HEK293T (cell line): ENCODE data around the gene ANKRD44.

Experiments used
- ARNT ChIP-seq: fragments of 450-650 bp; IDR thresholded peaks from 2 replicates; pipeline ENCODE4 v1.6.1; 2017; ENCODE audit warnings: mild to moderate bottlenecking
- CTBP1 ChIP-seq: fragments of 450-650 bp; IDR thresholded peaks from 2 replicates; pipeline ENCODE4 v1.6.1; 2016; ENCODE audit warnings: borderline replicate concordance
- FOXM1 ChIP-seq: fragments of 450-650 bp; IDR thresholded peaks from 2 replicates; pipeline ENCODE4 v1.6.1; 2017; ENCODE audit warnings: mild to moderate bottlenecking, borderline replicate concordance
- NFRKB ChIP-seq: fragments of 450-650 bp; IDR thresholded peaks from 2 replicates; pipeline ENCODE4 v1.6.1; 2016; ENCODE audit warnings: mild to moderate bottlenecking, moderate library complexity
- SUZ12 ChIP-seq: fragments of 450-650 bp; IDR thresholded peaks from 2 replicates; pipeline ENCODE4 v1.6.1; 2016; ENCODE audit warnings: mild to moderate bottlenecking
- TARDBP ChIP-seq: fragments of 450-650 bp; IDR thresholded peaks from 2 replicates; pipeline ENCODE4 v1.6.1; 2016

DNA sequence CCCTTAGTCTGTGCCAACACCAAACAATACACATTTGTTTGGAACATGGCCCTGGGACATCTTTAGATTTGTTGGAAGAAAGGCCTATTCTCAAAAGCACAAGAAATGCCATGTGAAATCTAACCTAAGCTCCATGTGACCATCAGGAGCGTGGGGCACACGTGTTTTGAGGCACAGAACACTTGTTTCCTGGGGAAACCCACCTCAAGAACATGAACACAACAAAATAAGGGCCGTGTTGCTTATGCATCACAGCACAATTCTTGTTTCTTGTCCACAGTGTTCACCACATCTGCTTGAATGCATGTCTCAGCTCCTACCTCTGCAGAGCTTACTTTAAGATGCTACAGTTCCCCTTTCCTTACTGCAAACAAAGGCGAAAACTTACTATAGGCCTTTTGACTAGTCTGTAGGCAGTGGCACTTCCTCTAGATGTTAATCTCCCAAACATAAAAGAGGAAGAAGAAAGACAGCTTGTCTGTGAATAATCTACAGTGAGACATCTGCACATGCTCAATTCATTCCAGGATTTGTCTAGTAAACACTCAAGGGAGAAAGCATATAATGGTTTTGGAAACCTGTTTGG is 165.0 kb downstream of the ANKRD44 start:
- TF ChIP-seq SUZ12 (no peak), TARDBP (no peak), FOXM1 (no peak), CTBP1 (no peak), ARNT (no peak), NFRKB (no peak)
